Natural killer cell (primary cell): ENCODE data around the gene CASP2. TPM values are rescaled to one million over a fixed set of nuclear protein-coding genes. Genes with fewer than 3 reads are reported as not detected.

Experiments
- ATAC-seq, 3 donors: fragments of 150-1000 bp in 2 of 3; fragments of 200-7000 bp in 1 of 3; cut with Tn5 transposase; 1 replicate in 1 of 3; 2 replicates in 2 of 3; pipeline ENCODE4 v1.10.0; 2021; ENCODE audit warnings: mild to moderate bottlenecking in 2 of 3, moderate library complexity in 2 of 3
- DNase-seq, 2 donors: peaks; one replicate each; pipeline versions ENCODE4 v3.0.0 to v3.0.0-alpha.2; 2013 to 2021; ENCODE audit warnings: mixed read lengths in 1 of 2
- H3K27ac ChIP-seq: one replicate; pipeline ENCODE4 v1.5.1; 2013; ENCODE audit warnings: mild to moderate bottlenecking, low read length
- H3K27me3 ChIP-seq: one replicate; pipeline ENCODE4 v1.6.1; 2013; ENCODE audit warnings: low read length; ENCODE audit not compliant: control insufficient read depth, insufficient read depth
- H3K36me3 ChIP-seq: one replicate; pipeline ENCODE4 v1.6.1; 2013; ENCODE audit warnings: low read length; ENCODE audit not compliant: control insufficient read depth, insufficient read depth
- H3K4me1 ChIP-seq: one replicate; pipeline ENCODE4 v1.6.1; 2013; ENCODE audit warnings: low read length; ENCODE audit not compliant: control insufficient read depth, insufficient read depth
- H3K4me3 ChIP-seq: one replicate; pipeline ENCODE4 v1.5.1; 2013; ENCODE audit warnings: low read length
- H3K9me3 ChIP-seq: one replicate; pipeline ENCODE4 v1.6.1; 2013; ENCODE audit warnings: low read length; ENCODE audit not compliant: control insufficient read depth, insufficient read depth
- H3K27ac Mint-ChIP-seq, 2 donors: one replicate each; pipeline ENCODE4 v1.8.0; 2022; ENCODE audit warnings: mild to moderate bottlenecking in 2 of 2, mixed read lengths in 2 of 2, moderate library complexity in 1 of 2
- H3K27me3 Mint-ChIP-seq, 2 donors: one replicate each; pipeline ENCODE4 v1.8.0; 2022; ENCODE audit warnings: low read depth in 2 of 2, mixed read lengths in 2 of 2
- H3K36me3 Mint-ChIP-seq: one replicate; pipeline ENCODE4 v1.8.0; 2022; ENCODE audit warnings: mixed read lengths
- H3K4me1 Mint-ChIP-seq, 2 donors: one replicate each; pipeline ENCODE4 v1.8.0; 2022; ENCODE audit warnings: mixed read lengths in 2 of 2
- H3K4me3 Mint-ChIP-seq: one replicate; pipeline ENCODE4 v1.8.0; 2022; ENCODE audit warnings: mild to moderate bottlenecking, moderate library complexity, mixed read lengths
- H3K9me3 Mint-ChIP-seq, 2 donors: one replicate each; pipeline ENCODE4 v1.8.0; 2022; ENCODE audit warnings: mixed read lengths in 2 of 2
- CTCF ChIP-seq: fragments of 200-600 bp; IDR thresholded peaks from one replicate; pipeline ENCODE4 v1.8.0; 2022; ENCODE audit warnings: antibody characterized with exemption
- WGBS: methylation state at CpG from one replicate; pipeline ENCODE4 v1.1.7; 2013; ENCODE audit warnings: missing lambda C conversion rate; ENCODE audit not compliant: insufficient coverage; 5-methylcytosine and 5-hydroxymethylcytosine counted together
- intact Hi-C: fragments of 100-400 bp; cut with micrococcal nuclease; formaldehyde crosslinking; loops from one replicate; pipeline ENCODE4 v1.14.2; 2022
- total RNA-seq, 4 donors: library from RNA; stranded (reverse); fragments of 120-200 nt in 1 of 4; gene quantifications; one replicate each; pipeline versions ENCODE4 v1.2.3 to v1.2.4, GENCODE V29; 2013 to 2022

CASP2 gene
- total RNA-seq, 3 donors from 2014 or later (not counting 1 experiment from before 2014, with no cell fraction given), result 36.7 to 60.5 (median 54.7) TPM

GRCh38 chr7:143256932-143257331 is 31.2 kb upstream of the CASP2 start:
- Mint-ChIP-seq H3K4me1 (peaks cover 9 to 10% of the 10 kb centered on the region in 2 donors), H3K27me3 (no peaks in the 10 kb centered on the region), H3K4me3 (no peak overlapping the region), H3K9me3 (no peaks in the 10 kb centered on the region), H3K27ac (no peak overlapping the region), H3K36me3 (no peaks in the 10 kb centered on the region)
- DNase-seq (no peak), ATAC-seq (no peak)
- peaks cover 3% of the 10 kb centered on the region for H3K9me3 ChIP-seq
- H3K27ac ChIP-seq, result peak overlapping the region; percentile 13
- H3K4me1 ChIP-seq, result peaks cover 2% of the 10 kb centered on the region
- no peaks in the 10 kb centered on the region for H3K27me3 ChIP-seq
- intact Hi-C loops, result no loop called here
- no peak for TF ChIP-seq CTCF
- WGBS, result 80% methylated on average over 4 of the region's 4 CpGs
- H3K4me3 ChIP-seq, result no peak overlapping the region
- no peaks in the 10 kb centered on the region for H3K36me3 ChIP-seq

- WGBS, result 89% methylated on average over 4 of the region's 5 CpGs
- intact Hi-C loops, result no loop called here
- no peak overlapping the region for H3K4me3 Mint-ChIP-seq
- peaks cover 5% of the 10 kb centered on the region in 2 donors for H3K4me1 Mint-ChIP-seq
- no peak for ATAC-seq
- H3K27me3 Mint-ChIP-seq, result no peaks in the 10 kb centered on the region
- peaks cover under 1% of the 10 kb centered on the region for H3K4me1 ChIP-seq
- no peaks in the 10 kb centered on the region for H3K9me3 Mint-ChIP-seq
- H3K27ac ChIP-seq, result no peak overlapping the region
- no peak for DNase-seq
- peaks cover 3% of the 10 kb centered on the region for H3K9me3 ChIP-seq
- H3K36me3 Mint-ChIP-seq, result no peaks in the 10 kb centered on the region
- H3K27ac Mint-ChIP-seq, result no peak overlapping the region
- no peak overlapping the region for H3K4me3 ChIP-seq
- no peaks in the 10 kb centered on the region for H3K27me3 ChIP-seq
- H3K36me3 ChIP-seq, result no peaks in the 10 kb centered on the region
- TF ChIP-seq CTCF, result no peak
Measured at GRCh38 chr7:143257501-143257900, 30.6 kb upstream of the CASP2 start.

- Histone ChIP-seq H3K36me3 (no peaks in the 10 kb centered on the region), H3K4me1 (peaks cover 4% of the 10 kb centered on the region), H3K4me3 (no peak overlapping the region), H3K27ac (peak overlapping the region; percentile 5), H3K9me3 (peaks cover under 1% of the 10 kb centered on the region), H3K27me3 (no peaks in the 10 kb centered on the region)
- H3K36me3 Mint-ChIP-seq, result no peaks in the 10 kb centered on the region
- DNase-seq (peak in 1 of 2 donors; percentile 48), ATAC-seq (no peak)
- H3K4me3 Mint-ChIP-seq, result peak overlapping the region; percentile 22
- TF ChIP-seq CTCF, result no peak
- no peaks in the 10 kb centered on the region for H3K9me3 Mint-ChIP-seq
- no peaks in the 10 kb centered on the region for H3K27me3 Mint-ChIP-seq
- intact Hi-C loops, result no loop called here
- 46% methylated on average over 2 of the region's 2 CpGs for WGBS
- H3K27ac Mint-ChIP-seq, result no peak overlapping the region
- H3K4me1 Mint-ChIP-seq, result peaks cover 9 to 15% of the 10 kb centered on the region in 2 donors
Measured at GRCh38 chr7:143258831-143259230, 29.3 kb upstream of the CASP2 start.

- H3K27me3 Mint-ChIP-seq, result no peaks in the 10 kb centered on the region
- no peak overlapping the region for H3K27ac ChIP-seq
Measured at GRCh38 chr7:143259765-143260164, 28.4 kb upstream of the CASP2 start.

More at GRCh38 chr7:143259765-143260164, 28.4 kb upstream of the CASP2 start:
- Mint-ChIP-seq H3K4me1 (peaks cover 18 to 25% of the 10 kb centered on the region in 2 donors), H3K27ac (no peak overlapping the region), H3K4me3 (no peak overlapping the region), H3K9me3 (no peaks in the 10 kb centered on the region), H3K36me3 (no peaks in the 10 kb centered on the region)
- peaks cover 2% of the 10 kb centered on the region for H3K36me3 ChIP-seq
- TF ChIP-seq CTCF, result no peak
- intact Hi-C loops, result no loop called here
- 93% methylated on average over 2 of the region's 2 CpGs for WGBS
- H3K9me3 ChIP-seq, result no peaks in the 10 kb centered on the region
- no peak for ATAC-seq
- no peaks in the 10 kb centered on the region for H3K27me3 ChIP-seq
- H3K4me3 ChIP-seq, result no peak overlapping the region
- peaks cover 14% of the 10 kb centered on the region for H3K4me1 ChIP-seq
- DNase-seq, result no peak
